ENCODE results near the gene FAM3A.

Gene FAM3A

DNA sequence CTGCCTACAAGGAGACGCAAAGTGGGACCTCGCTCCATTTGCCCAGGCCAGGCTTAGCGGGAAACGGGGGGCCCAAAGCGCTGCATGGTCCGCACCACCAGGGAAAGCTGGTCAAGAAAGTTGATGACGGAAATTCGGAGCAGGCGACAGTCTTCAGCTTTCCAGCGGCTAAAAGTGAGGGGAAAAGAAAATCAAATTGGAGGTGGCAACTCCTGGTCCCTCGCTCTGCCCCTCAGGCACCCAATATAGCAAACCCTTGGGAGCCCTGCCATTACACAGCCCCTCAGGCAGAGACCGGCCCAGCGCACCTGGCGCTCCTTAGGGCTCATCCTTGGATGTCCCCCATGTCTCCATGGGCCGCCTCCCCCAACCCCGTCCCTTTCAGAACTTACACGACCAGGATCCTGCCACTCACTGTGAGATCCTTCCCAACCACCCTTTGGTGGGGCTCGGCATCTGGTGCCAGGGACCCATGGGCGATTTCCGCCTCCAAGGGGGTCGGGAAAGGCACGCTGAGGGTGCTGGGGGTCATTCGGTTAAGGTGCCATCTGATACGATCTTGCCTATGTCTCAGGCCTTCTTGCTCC lies 38.0 kb downstream of the FAM3A start:
- DNase-seq, result no peak

- DNase-seq, result no peak
These were observed 39.2 kb downstream of the FAM3A start for GRCh38 chrX:154476821-154477220.

- DNase-seq, result no peak
These were observed 42.3 kb downstream of the FAM3A start for GRCh38 chrX:154473683-154474082.

- DNase-seq, result no peak
These were observed 43.1 kb downstream of the FAM3A start for GRCh38 chrX:154472685-154473632.

- DNase-seq, result no peak
These were observed 44.0 kb downstream of the FAM3A start for GRCh38 chrX:154471839-154472684.

- DNase-seq, result no peak
These were observed 45.0 kb downstream of the FAM3A start for GRCh38 chrX:154470914-154471568.

- DNase-seq, result no peak
These were observed 45.6 kb downstream of the FAM3A start for GRCh38 chrX:154470434-154470833.

DNA sequence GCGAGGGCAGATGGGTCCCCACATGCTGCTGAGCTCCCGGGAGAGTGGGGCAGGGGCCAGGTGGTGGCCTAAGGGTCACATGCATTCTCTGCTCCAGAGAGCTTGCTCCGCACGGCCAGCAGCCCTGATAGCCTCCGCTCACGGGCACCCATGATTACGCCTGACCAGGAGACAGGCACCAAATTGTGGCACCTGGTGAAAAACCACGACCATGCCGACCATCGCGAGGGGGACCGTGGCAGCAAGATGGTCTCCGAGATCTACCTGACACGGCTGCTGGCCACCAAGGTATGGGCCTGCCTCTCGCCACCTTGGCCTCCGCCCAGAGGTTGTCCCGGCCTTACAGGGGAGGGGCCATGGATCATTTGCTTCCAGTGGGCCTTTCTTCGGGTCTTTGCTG lies 46.2 kb downstream of the FAM3A start:
- DNase-seq, result no peak

GRCh38 chrX:154469114-154469513 lies 46.9 kb downstream of the FAM3A start:
- DNase-seq, result no peak

DNA sequence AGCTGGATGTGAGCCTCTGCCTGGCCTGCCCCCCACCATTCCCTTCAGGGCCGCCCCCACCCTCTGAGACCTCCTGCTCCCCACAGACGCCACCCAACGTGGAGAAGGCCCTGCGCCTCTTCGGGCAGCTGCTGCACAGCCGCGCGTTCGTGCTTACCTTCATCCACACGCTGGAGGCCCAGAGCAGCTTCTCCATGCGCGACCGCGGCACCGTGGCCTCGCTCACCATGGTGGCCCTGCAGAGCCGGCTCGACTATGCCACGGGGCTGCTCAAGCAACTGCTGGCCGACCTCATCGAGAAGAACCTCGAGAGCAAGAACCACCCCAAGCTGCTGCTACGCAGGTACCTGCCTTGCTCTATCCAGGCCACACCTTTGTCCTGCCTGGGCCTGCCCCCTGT lies 47.8 kb downstream of the FAM3A start:
- no peak for DNase-seq

GRCh38 chrX:154467556-154467955 lies 48.5 kb downstream of the FAM3A start:
- DNase-seq, result no peak

DNA sequence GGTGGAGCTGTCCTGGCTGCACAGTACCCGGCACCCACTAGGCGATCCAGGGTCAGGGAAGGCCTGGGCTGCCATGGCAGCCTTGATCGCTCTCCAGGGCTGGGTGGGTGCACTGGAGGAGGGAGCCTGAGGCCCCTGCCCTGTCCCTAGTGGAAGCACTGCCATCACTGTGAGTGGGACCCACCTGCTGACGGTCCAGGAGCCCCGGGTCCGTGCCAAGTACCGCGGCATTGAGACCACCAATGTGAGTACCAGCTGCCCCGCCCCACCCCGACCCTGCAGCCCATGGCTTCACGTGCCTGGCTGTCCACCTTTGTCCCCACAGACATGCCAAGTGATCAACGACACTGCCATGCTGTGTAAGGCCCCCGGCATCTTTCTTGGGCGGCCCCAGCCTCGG lies 49.1 kb downstream of the FAM3A start:
- DNase-seq, result no peak

DNA sequence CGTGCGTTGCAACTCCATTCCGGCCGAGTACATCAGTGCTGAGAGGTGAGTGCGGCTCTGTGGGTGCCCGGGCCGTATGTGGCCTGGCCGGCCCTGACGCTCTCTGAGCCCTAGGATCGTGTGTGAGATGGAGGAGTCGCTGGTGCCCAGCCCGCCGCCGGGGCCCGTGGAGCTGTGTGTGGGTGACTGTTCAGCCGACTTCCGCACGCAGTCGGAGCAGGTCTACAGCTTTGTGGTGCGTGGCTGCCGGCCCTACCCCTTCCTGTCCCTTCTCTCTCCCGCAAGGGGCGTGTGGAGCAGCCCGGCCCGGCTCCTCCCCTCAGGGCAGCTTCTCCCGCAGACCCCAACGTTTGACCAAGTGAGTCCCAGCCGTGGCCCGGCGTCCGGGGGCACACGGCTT lies 50.0 kb downstream of the FAM3A start:
- no peak for DNase-seq

DNA sequence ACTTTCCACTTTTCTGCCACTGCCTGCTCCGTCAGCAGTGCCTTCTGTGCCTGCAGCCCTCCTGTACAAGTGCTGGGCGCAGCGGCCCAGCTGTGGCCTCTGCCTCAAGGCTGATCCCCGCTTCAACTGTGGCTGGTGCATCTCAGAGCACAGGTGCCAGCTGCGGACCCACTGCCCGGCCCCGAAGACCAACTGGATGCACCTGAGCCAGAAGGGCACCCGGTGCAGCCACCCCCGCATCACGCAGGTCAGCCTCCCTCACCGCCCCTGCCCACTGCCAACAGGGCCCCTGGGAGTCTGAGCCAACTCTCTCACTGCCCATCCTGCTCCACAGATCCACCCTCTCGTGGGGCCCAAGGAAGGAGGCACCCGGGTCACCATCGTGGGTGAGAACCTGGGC lies 50.4 kb downstream of the FAM3A start:
- DNase-seq, result no peak

GRCh38 chrX:154464806-154465365 lies 51.1 kb downstream of the FAM3A start:
- DNase-seq, result no peak

- no peak for DNase-seq
These were observed 52.3 kb downstream of the FAM3A start for GRCh38 chrX:154463611-154464220.

DNA sequence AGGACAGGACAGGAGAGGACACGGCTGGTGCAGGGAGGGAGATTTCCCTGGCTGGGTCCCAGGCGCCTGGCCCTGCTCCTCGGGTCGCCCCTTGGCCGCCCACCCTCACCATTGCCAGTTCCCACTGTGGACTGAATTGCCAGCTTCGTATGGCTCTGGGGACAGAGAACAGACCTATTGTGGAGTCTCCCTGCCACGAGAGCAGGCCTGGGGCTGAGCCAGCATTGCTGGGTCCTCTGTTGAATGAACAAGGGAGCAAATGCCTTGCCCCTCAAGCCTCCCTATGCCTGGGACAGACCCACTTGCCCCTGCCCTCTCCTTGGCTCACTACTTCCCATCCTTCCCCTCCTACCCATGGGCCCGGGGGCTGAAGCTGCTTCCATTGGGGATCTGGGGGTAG lies 53.6 kb downstream of the FAM3A start:
- DNase-seq, result no peak

- no peak for DNase-seq
These were observed 55.7 kb downstream of the FAM3A start for GRCh38 chrX:154460326-154460725.

DNA sequence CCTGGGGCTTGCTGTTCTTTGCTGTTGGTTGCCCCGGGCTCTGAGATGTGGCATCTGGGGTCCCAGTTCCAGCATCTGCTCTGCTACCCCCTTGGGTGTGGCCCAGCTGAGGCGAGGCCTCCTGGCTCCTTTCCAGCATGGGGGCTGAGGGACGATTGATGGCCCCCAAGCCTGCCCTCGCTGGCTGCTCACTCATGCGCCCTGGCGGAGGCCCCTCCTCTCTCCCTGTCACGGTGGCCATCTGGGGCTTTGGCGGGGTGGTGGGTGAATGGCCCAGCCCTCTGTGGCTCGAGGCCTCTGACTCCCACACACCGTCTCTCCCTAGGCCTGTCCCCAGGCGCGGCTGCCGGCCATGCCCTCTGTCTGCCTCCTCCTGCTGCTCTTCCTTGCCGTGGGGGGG lies 56.2 kb downstream of the FAM3A start:
- no peak for DNase-seq

GRCh38 chrX:154458954-154459778 lies 56.9 kb downstream of the FAM3A start:
- DNase-seq, result no peak
